Fibroblast of pulmonary artery (primary cell): ENCODE data around the gene OSCP1.

Experiments used
- DNase-seq: peaks from one replicate; pipeline ENCODE4 v3.0.0-alpha.2; 2010; ENCODE audit warnings: low read depth
- H3K4me3 ChIP-seq: replicated peaks from 2 replicates; pipeline ENCODE4 v1.5.1; 2011; ENCODE audit warnings: low read depth, mild to moderate bottlenecking, control low read depth, low read length, moderate library complexity
- CTCF ChIP-seq: IDR thresholded peaks from 2 replicates; pipeline ENCODE4 v1.5.1; 2011; ENCODE audit warnings: mild to moderate bottlenecking, control low read depth, low read length, inconsistent platforms; ENCODE audit errors: missing control alignments

OSCP1 gene

GRCh38 chr1:36433102-36433501 is 17.1 kb downstream of the OSCP1 start:
- no peak for TF ChIP-seq CTCF
- H3K4me3 ChIP-seq: no peak overlapping the region

GRCh38 chr1:36432616-36433015 is 17.6 kb downstream of the OSCP1 start:
- H3K4me3 ChIP-seq: no peak overlapping the region
- DNase-seq: no peak
- TF ChIP-seq CTCF: no peak

More at GRCh38 chr1:36433102-36433501, 17.1 kb downstream of the OSCP1 start:
- DNase-seq: no peak

GRCh38 chr1:36425791-36426190 is 24.5 kb downstream of the OSCP1 start:
- DNase-seq: no peak
- no peak for TF ChIP-seq CTCF
- no peak overlapping the region for H3K4me3 ChIP-seq

- no peak for DNase-seq
- H3K4me3 ChIP-seq: no peak overlapping the region
- no peak for TF ChIP-seq CTCF
Observed at GRCh38 chr1:36421649-36422048, 28.6 kb downstream of the OSCP1 start.

- peak; percentile 96 for TF ChIP-seq CTCF
- H3K4me3 ChIP-seq: no peak overlapping the region
- peak; percentile 87 for DNase-seq
Observed at GRCh38 chr1:36420836-36421317, 29.4 kb downstream of the OSCP1 start.

- H3K4me3 ChIP-seq: no peak overlapping the region
- TF ChIP-seq CTCF: no peak
- DNase-seq: peak; percentile 52
Observed at GRCh38 chr1:36420409-36420808, 29.8 kb downstream of the OSCP1 start.

GRCh38 chr1:36419569-36419968 is 30.7 kb downstream of the OSCP1 start:
- no peak for TF ChIP-seq CTCF
- H3K4me3 ChIP-seq: no peak overlapping the region
- no peak for DNase-seq
